WTC11 (cell line): Measurements from ENCODE around the gene HCFC2. TPM values are rescaled to one million over a fixed set of nuclear protein-coding genes. Genes with fewer than 3 reads are reported as not detected.

Experiments
- ATAC-seq: fragments of 200-7000 bp; cut with Tn5 transposase; 2 replicates; pipeline ENCODE4 v1.10.0; 2021; ENCODE audit warnings: mild to moderate bottlenecking, moderate library complexity
- CTCF ChIA-PET: fragments of 300-600 bp; sonication (Branson Sonifier 250); formaldehyde crosslinking; loops from one replicate; lab custom pipeline; 2021; ENCODE audit warnings: antibody characterized with exemption; lab: Charles Lee
- POLR2A ChIA-PET: fragments of 350-600 bp; sonication (Branson Sonifier 250); formaldehyde crosslinking; loops from one replicate; lab custom pipeline; 2021; ENCODE audit warnings: antibody characterized with exemption; lab: Charles Lee
- DNase-seq: peaks from one replicate; pipeline ENCODE4 v3.0.0; 2021; ENCODE audit warnings: low spot score
- H3K27ac Mint-ChIP-seq: 2 replicates; pipeline ENCODE4 v1.8.0; 2021; ENCODE audit warnings: mixed read lengths
- H3K27me3 Mint-ChIP-seq: 2 replicates; pipeline ENCODE4 v1.8.0; 2021; ENCODE audit warnings: low read depth, mild to moderate bottlenecking, moderate library complexity, mixed read lengths
- H3K36me3 Mint-ChIP-seq: 2 replicates; pipeline ENCODE4 v1.8.0; 2021; ENCODE audit warnings: mixed read lengths
- H3K4me1 Mint-ChIP-seq: 2 replicates; pipeline ENCODE4 v1.8.0; 2022; ENCODE audit warnings: mixed read lengths
- H3K4me3 Mint-ChIP-seq: 2 replicates; pipeline ENCODE4 v1.8.0; 2021; ENCODE audit warnings: mild to moderate bottlenecking, moderate library complexity, mixed read lengths
- H3K9me3 Mint-ChIP-seq: 2 replicates; pipeline ENCODE4 v1.8.0; 2021; ENCODE audit warnings: mixed read lengths
- CREM ChIP-seq: sonication (generic); formaldehyde crosslinking; IDR thresholded peaks from 2 replicates; pipeline ENCODE4 v1.8.1; 2022; ENCODE audit warnings: mild to moderate bottlenecking, missing genetic modification reagents, moderate library complexity
- CTCF ChIP-seq: fragments of 200-600 bp; IDR thresholded peaks from 2 replicates; pipeline ENCODE4 v1.8.0; 2022; ENCODE audit warnings: antibody characterized with exemption
- E2F1 ChIP-seq: sonication (generic); formaldehyde crosslinking; IDR thresholded peaks from 2 replicates; pipeline ENCODE4 v1.8.0; 2022; ENCODE audit warnings: mild to moderate bottlenecking, missing genetic modification reagents
- EMX1 ChIP-seq: fragments of 250-450 bp; sonication (Bioruptor Pico); IDR thresholded peaks from 2 replicates; pipeline ENCODE4 v1.8.0; 2021; ENCODE audit warnings: mild to moderate bottlenecking
- ETV6 ChIP-seq: sonication (generic); formaldehyde crosslinking; IDR thresholded peaks from 2 replicates; pipeline ENCODE4 v1.8.1; 2022; ENCODE audit warnings: mild to moderate bottlenecking, missing genetic modification reagents
- FOXP4 ChIP-seq: sonication (generic); formaldehyde crosslinking; IDR thresholded peaks from 2 replicates; pipeline ENCODE4 v1.8.0; 2022; ENCODE audit warnings: mild to moderate bottlenecking, missing genetic modification reagents
- JAZF1 ChIP-seq: fragments of 250-450 bp; sonication (Bioruptor Pico); IDR thresholded peaks from 2 replicates; pipeline ENCODE4 v1.9.0; 2021; ENCODE audit warnings: moderate library complexity, mild to moderate bottlenecking, inconsistent platforms
- NFYB ChIP-seq: sonication (generic); formaldehyde crosslinking; conservative IDR thresholded peaks from 2 replicates; pipeline ENCODE4 v1.8.0; 2022; ENCODE audit warnings: low read depth, missing genetic modification reagents
- NR2C2 ChIP-seq: sonication (generic); formaldehyde crosslinking; IDR thresholded peaks from 2 replicates; pipeline ENCODE4 v1.8.0; 2022; ENCODE audit warnings: mild to moderate bottlenecking, missing genetic modification reagents
- SMAD4 ChIP-seq: sonication (generic); formaldehyde crosslinking; IDR thresholded peaks from 2 replicates; pipeline ENCODE4 v1.8.0; 2022; ENCODE audit warnings: mild to moderate bottlenecking, missing genetic modification reagents
- SOX15 ChIP-seq: fragments of 250-450 bp; sonication (Bioruptor Pico); IDR thresholded peaks from 2 replicates; pipeline ENCODE4 v1.9.0; 2021; ENCODE audit warnings: mild to moderate bottlenecking
- TEAD4 ChIP-seq: sonication (generic); formaldehyde crosslinking; IDR thresholded peaks from 2 replicates; pipeline ENCODE4 v1.8.0; 2022; ENCODE audit warnings: mild to moderate bottlenecking, missing genetic modification reagents
- ZNF396 ChIP-seq: fragments of 250-450 bp; sonication (Bioruptor Pico); IDR thresholded peaks from 2 replicates; pipeline ENCODE4 v1.8.0; 2021; ENCODE audit warnings: mild to moderate bottlenecking, moderate library complexity, borderline replicate concordance
- ZSCAN18 ChIP-seq: fragments of 250-450 bp; sonication (Bioruptor Pico); IDR thresholded peaks from 2 replicates; pipeline ENCODE4 v2.1.2; 2022; ENCODE audit warnings: mild to moderate bottlenecking, moderate library complexity
- total RNA-seq: library from RNA; stranded (reverse); gene quantifications from 3 replicates; pipeline ENCODE4 v1.2.3, GENCODE V29; 2021
- TF ChIP-seq, protein P1 (sequence below): sonication (generic); formaldehyde crosslinking; IDR thresholded peaks from 2 replicates; pipeline ENCODE4 v1.8.0; 2023; ENCODE audit warnings: missing genetic modification reagents, mild to moderate bottlenecking, borderline replicate concordance
- TF ChIP-seq, protein P2 (sequence below): sonication (generic); formaldehyde crosslinking; IDR thresholded peaks from 2 replicates; pipeline ENCODE4 v1.8.0; 2022; ENCODE audit warnings: mild to moderate bottlenecking, missing genetic modification reagents
- TF ChIP-seq, protein P3 (sequence below): fragments of 250-450 bp; sonication (Bioruptor Pico); IDR thresholded peaks from 2 replicates; pipeline ENCODE4 v1.8.0; 2021; ENCODE audit warnings: mild to moderate bottlenecking

HCFC2 gene
- total RNA-seq, 1 experiment from 2014 or later = 1.6 TPM

DNA sequence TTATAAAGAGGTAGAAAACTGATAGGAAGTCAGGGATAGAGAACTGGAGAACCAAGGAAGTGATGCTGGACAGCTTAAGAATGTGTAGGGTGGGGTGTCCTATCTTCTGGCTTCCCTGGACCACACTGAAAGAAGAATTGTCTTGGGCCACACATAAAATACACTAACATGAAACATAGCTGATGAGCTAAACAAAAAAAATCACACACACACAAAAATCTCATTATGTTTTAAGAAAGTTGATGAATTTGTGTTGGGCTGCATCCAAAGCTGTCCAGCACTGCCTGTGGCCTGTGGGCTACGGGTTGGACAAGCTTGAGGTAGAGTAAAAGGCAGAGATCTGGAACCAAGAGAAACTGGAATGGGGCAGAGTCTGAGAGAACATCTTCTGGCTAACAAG, 21.8 kb upstream of the HCFC2 start:
- no peak for ATAC-seq
- no peak for TF ChIP-seq E2F1 (CRISPR knock-in tag)
- TF ChIP-seq, protein P1, sequence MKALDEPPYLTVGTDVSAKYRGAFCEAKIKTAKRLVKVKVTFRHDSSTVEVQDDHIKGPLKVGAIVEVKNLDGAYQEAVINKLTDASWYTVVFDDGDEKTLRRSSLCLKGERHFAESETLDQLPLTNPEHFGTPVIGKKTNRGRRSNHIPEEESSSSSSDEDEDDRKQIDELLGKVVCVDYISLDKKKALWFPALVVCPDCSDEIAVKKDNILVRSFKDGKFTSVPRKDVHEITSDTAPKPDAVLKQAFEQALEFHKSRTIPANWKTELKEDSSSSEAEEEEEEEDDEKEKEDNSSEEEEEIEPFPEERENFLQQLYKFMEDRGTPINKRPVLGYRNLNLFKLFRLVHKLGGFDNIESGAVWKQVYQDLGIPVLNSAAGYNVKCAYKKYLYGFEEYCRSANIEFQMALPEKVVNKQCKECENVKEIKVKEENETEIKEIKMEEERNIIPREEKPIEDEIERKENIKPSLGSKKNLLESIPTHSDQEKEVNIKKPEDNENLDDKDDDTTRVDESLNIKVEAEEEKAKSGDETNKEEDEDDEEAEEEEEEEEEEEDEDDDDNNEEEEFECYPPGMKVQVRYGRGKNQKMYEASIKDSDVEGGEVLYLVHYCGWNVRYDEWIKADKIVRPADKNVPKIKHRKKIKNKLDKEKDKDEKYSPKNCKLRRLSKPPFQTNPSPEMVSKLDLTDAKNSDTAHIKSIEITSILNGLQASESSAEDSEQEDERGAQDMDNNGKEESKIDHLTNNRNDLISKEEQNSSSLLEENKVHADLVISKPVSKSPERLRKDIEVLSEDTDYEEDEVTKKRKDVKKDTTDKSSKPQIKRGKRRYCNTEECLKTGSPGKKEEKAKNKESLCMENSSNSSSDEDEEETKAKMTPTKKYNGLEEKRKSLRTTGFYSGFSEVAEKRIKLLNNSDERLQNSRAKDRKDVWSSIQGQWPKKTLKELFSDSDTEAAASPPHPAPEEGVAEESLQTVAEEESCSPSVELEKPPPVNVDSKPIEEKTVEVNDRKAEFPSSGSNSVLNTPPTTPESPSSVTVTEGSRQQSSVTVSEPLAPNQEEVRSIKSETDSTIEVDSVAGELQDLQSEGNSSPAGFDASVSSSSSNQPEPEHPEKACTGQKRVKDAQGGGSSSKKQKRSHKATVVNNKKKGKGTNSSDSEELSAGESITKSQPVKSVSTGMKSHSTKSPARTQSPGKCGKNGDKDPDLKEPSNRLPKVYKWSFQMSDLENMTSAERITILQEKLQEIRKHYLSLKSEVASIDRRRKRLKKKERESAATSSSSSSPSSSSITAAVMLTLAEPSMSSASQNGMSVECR (CRISPR knock-in tag) = no peak
- TF ChIP-seq, protein P2, sequence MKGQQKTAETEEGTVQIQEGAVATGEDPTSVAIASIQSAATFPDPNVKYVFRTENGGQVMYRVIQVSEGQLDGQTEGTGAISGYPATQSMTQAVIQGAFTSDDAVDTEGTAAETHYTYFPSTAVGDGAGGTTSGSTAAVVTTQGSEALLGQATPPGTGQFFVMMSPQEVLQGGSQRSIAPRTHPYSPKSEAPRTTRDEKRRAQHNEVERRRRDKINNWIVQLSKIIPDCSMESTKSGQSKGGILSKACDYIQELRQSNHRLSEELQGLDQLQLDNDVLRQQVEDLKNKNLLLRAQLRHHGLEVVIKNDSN (CRISPR knock-in tag) = no peak
- TF ChIP-seq JAZF1 (CRISPR knock-in tag) = no peak
- no peak for TF ChIP-seq ETV6
- no peak for TF ChIP-seq CREM
- TF ChIP-seq ZSCAN18 (CRISPR knock-in tag) = no peak
- ChIA-PET CTCF (interaction anchor here (1.5 to 1.6 kb wide), 2 partner anchors 16 to 271 kb away, joined by 3 read pairs; no protein-coding TSS in a partner anchor), POLR2A (interaction anchor here (1.2 kb wide), 1 partner anchor 95 kb away, joined by 3 read pairs; the partner anchor contains the start of gene NFYB)
- DNase-seq = no peak
- H3K36me3 Mint-ChIP-seq = no peaks in the 10 kb centered on the region
- no peaks in the 10 kb centered on the region for H3K27me3 Mint-ChIP-seq
- H3K4me1 Mint-ChIP-seq = no peaks in the 10 kb centered on the region
- no peak overlapping the region for H3K27ac Mint-ChIP-seq
- H3K9me3 Mint-ChIP-seq = no peaks in the 10 kb centered on the region; the same call in 1 of the 2 replicates
- H3K4me3 Mint-ChIP-seq = no peak overlapping the region

- TF ChIP-seq ZNF396 (CRISPR knock-in tag) (no peak), NR2C2 (CRISPR knock-in tag) (no peak)
- DNase-seq = no peak
- H3K4me3 Mint-ChIP-seq = no peak overlapping the region
- ChIA-PET CTCF (interaction anchor here (1.6 kb wide), 1 partner anchor 14 kb away, joined by 3 read pairs; no protein-coding TSS in a partner anchor), POLR2A (no interaction called here)
- H3K27me3 Mint-ChIP-seq = peaks cover 6% of the 10 kb centered on the region
- no peak overlapping the region for H3K27ac Mint-ChIP-seq
- ATAC-seq = no peak
- no peaks in the 10 kb centered on the region; the same call in 1 of the 2 replicates for H3K9me3 Mint-ChIP-seq
- no peaks in the 10 kb centered on the region for H3K36me3 Mint-ChIP-seq
- H3K4me1 Mint-ChIP-seq = peaks cover 4% of the 10 kb centered on the region
Measured at GRCh38 chr12:104044158-104044557, 20.2 kb upstream of the HCFC2 start.

DNA sequence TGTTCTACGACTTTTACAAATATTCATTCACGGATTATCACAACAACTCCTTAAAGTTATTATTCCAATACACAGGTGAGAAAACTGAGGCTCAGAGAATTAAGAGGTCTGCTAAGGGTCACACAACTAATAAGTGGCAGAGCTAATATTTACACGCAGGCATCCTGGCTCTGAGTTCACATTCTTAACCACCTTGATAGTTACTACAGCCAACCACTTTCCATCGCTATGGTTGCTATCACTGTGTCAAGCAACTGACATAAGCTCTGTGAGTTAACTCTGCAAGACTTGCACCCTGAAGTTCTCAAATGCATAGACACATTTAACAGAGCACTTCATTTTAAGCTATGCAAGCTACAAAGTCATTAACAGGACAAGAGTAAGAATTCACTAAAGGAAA, 18.0 kb upstream of the HCFC2 start:
- Mint-ChIP-seq H3K36me3 (no peaks in the 10 kb centered on the region), H3K27ac (no peak overlapping the region), H3K27me3 (peaks cover 17% of the 10 kb centered on the region), H3K4me1 (peaks cover 13% of the 10 kb centered on the region), H3K9me3 (no peaks in the 10 kb centered on the region; the same call in 1 of the 2 replicates), H3K4me3 (no peak overlapping the region)
- ChIA-PET POLR2A (no interaction called here), CTCF (interaction anchor here (1.1 to 1.7 kb wide), 3 partner anchors 11 to 63 kb away, joined by 3 to 12 read pairs (median 5); partner anchors contain the start of gene HCFC2)
- DNase-seq (no peak), ATAC-seq (no peak)
- TF ChIP-seq FOXP4 (no peak), CTCF (no peak), NFYB (CRISPR knock-in tag) (no peak), SOX15 (CRISPR knock-in tag) (no peak), ZSCAN18 (CRISPR knock-in tag) (no peak), SMAD4 (no peak), EMX1 (CRISPR knock-in tag) (no peak), TEAD4 (CRISPR knock-in tag) (no peak)
- TF ChIP-seq, protein P3, sequence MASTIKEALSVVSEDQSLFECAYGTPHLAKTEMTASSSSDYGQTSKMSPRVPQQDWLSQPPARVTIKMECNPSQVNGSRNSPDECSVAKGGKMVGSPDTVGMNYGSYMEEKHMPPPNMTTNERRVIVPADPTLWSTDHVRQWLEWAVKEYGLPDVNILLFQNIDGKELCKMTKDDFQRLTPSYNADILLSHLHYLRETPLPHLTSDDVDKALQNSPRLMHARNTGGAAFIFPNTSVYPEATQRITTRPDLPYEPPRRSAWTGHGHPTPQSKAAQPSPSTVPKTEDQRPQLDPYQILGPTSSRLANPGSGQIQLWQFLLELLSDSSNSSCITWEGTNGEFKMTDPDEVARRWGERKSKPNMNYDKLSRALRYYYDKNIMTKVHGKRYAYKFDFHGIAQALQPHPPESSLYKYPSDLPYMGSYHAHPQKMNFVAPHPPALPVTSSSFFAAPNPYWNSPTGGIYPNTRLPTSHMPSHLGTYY (CRISPR knock-in tag) = no peak
